Small intestine (tissue), 7 donors: ENCODE results near the gene AHI1. TPM values are rescaled to one million over a fixed set of nuclear protein-coding genes. Genes with fewer than 3 reads are reported as not detected.

Experiments
- DNase-seq, 2 donors: peaks; one replicate each; pipeline versions ENCODE4 v3.0.0 to v3.0.0-alpha.2; 2013
- FAIRE-seq: peaks from 2 replicates; lab custom pipeline; 2012; peaks lifted over from hg19 to GRCh38; lab: Jason Lieb, UNC
- H3K27ac ChIP-seq, 3 donors: one replicate each; pipeline ENCODE4 v1.5.1; 2013; ENCODE audit warnings: low read length in 2 of 3, mild to moderate bottlenecking in 2 of 3, control low read depth in 1 of 3, inconsistent platforms in 1 of 3, low read depth in 1 of 3, moderate library complexity in 1 of 3
- H3K27me3 ChIP-seq, 3 donors: one replicate each; pipeline ENCODE4 v1.6.1; 2013; ENCODE audit warnings: low read length in 3 of 3, inconsistent platforms in 1 of 3; ENCODE audit not compliant: control insufficient read depth in 3 of 3, insufficient read depth in 3 of 3
- H3K36me3 ChIP-seq, 3 donors: one replicate each; pipeline ENCODE4 v1.6.1; 2013; ENCODE audit warnings: low read length in 3 of 3, inconsistent platforms in 1 of 3, low read depth in 1 of 3, mild to moderate bottlenecking in 1 of 3, moderate library complexity in 1 of 3; ENCODE audit not compliant: control insufficient read depth in 3 of 3, insufficient read depth in 2 of 3
- H3K4me1 ChIP-seq, 3 donors: one replicate each; pipeline ENCODE4 v1.6.1; 2013; ENCODE audit warnings: low read length in 2 of 3, inconsistent platforms in 1 of 3, low read depth in 1 of 3, mild to moderate bottlenecking in 1 of 3, moderate library complexity in 1 of 3; ENCODE audit not compliant: control insufficient read depth in 3 of 3, insufficient read depth in 2 of 3
- H3K4me3 ChIP-seq, 3 donors: one replicate each; pipeline ENCODE4 v1.5.1; 2013; ENCODE audit warnings: low read length in 3 of 3, control low read depth in 1 of 3, inconsistent platforms in 1 of 3, low read depth in 1 of 3, mild to moderate bottlenecking in 1 of 3, moderate library complexity in 1 of 3
- H3K9me3 ChIP-seq, 2 donors: one replicate each; pipeline ENCODE4 v1.6.1; 2013; ENCODE audit warnings: low read depth in 1 of 2, low read length in 1 of 2; ENCODE audit not compliant: control insufficient read depth in 2 of 2, insufficient read depth in 1 of 2
- WGBS, 3 donors: extraction: QIAGEN DNeasy Blood & Tissue Kit; methylation state at CpG; one replicate each; pipeline ENCODE4 v1.1.7; 2013; 5-methylcytosine and 5-hydroxymethylcytosine counted together
- polyA plus RNA-seq, 4 donors: library from polyadenylated mRNA; stranded (reverse) in 3 of 4; unstranded in 1 of 4; fragments of 200-250 nt in 3 of 4; fragments of 120-200 nt in 1 of 4; gene quantifications; one replicate each; pipeline versions ENCODE4 v1.2.1 to v1.2.3, GENCODE V29; 2013
- donor health status: healthy with polysubstance abuse.
- donor health status: control.
- donor health status: control.
- donor health status: Bipolar disorder and iron deficiency.
- donor health status: healthy.

AHI1 gene
- polyA plus RNA-seq, 4 donors: 1.1 to 20.2 (median 5.0) TPM

GRCh38 chr6:135311446-135312200 lies 185.9 kb downstream of the AHI1 start:
- WGBS, 3 donors: 74 to 84% (median 84%) methylated on average over 4 of the region's 4 CpGs
- FAIRE-seq (no peak), DNase-seq (no peak)
- H3K27ac ChIP-seq: no peak overlapping the region
- H3K4me3 ChIP-seq: no peak overlapping the region
- peaks cover 0 to 3% (median 0%) of the 10 kb centered on the region in 3 donors for H3K36me3 ChIP-seq
- no peaks in the 10 kb centered on the region for H3K4me1 ChIP-seq
- no peaks in the 10 kb centered on the region for H3K9me3 ChIP-seq
- no peaks in the 10 kb centered on the region for H3K27me3 ChIP-seq

- Histone ChIP-seq H3K9me3 (no peaks in the 10 kb centered on the region), H3K27ac (no peak overlapping the region), H3K27me3 (no peaks in the 10 kb centered on the region), H3K4me3 (no peak overlapping the region), H3K36me3 (peaks cover 0 to 3% (median 0%) of the 10 kb centered on the region in 3 donors), H3K4me1 (no peaks in the 10 kb centered on the region)
- WGBS, 3 donors: 62 to 92% (median 86%) methylated on average over 1 of the region's 1 CpG
- FAIRE-seq (no peak), DNase-seq (no peak)
Measured at GRCh38 chr6:135310291-135310690, 187.2 kb downstream of the AHI1 start.

- FAIRE-seq (no peak), DNase-seq (no peak)
- H3K9me3 ChIP-seq: no peaks in the 10 kb centered on the region
- peaks cover 0 to 10% (median 0%) of the 10 kb centered on the region in 3 donors for H3K36me3 ChIP-seq
- no peak overlapping the region for H3K27ac ChIP-seq
- WGBS, 3 donors: 82 to 95% (median 88%) methylated on average over 5 of the region's 5 CpGs
- no peak overlapping the region for H3K4me3 ChIP-seq
- H3K4me1 ChIP-seq: no peaks in the 10 kb centered on the region
- H3K27me3 ChIP-seq: no peaks in the 10 kb centered on the region
Measured at GRCh38 chr6:135306740-135307420, 190.7 kb downstream of the AHI1 start.

- H3K36me3 ChIP-seq: peaks cover 0 to 10% (median 0%) of the 10 kb centered on the region in 3 donors
- 87 to 93% (median 93%) methylated on average over 2 of the region's 2 CpGs for WGBS, 3 donors
Measured at GRCh38 chr6:135306166-135306565, 191.4 kb downstream of the AHI1 start.

GRCh38 chr6:135305684-135306083 lies 191.9 kb downstream of the AHI1 start:
- DNase-seq (no peak), FAIRE-seq (no peak)
- Histone ChIP-seq H3K27me3 (no peaks in the 10 kb centered on the region), H3K9me3 (no peaks in the 10 kb centered on the region), H3K4me3 (no peak overlapping the region), H3K36me3 (peaks cover 0 to 10% (median 0%) of the 10 kb centered on the region in 3 donors), H3K4me1 (no peaks in the 10 kb centered on the region), H3K27ac (no peak overlapping the region)
- WGBS, 3 donors: 85 to 100% (median 88%) methylated on average over 1 of the region's 1 CpG

More at GRCh38 chr6:135306166-135306565, 191.4 kb downstream of the AHI1 start:
- DNase-seq (no peak), FAIRE-seq (no peak)
- Histone ChIP-seq H3K4me1 (no peaks in the 10 kb centered on the region), H3K27ac (no peak overlapping the region), H3K9me3 (no peaks in the 10 kb centered on the region), H3K4me3 (no peak overlapping the region), H3K27me3 (no peaks in the 10 kb centered on the region)

GRCh38 chr6:135304883-135305282 lies 192.7 kb downstream of the AHI1 start:
- Histone ChIP-seq H3K4me1 (no peaks in the 10 kb centered on the region), H3K9me3 (no peaks in the 10 kb centered on the region), H3K4me3 (no peak overlapping the region), H3K27ac (no peak overlapping the region), H3K27me3 (no peaks in the 10 kb centered on the region), H3K36me3 (peaks cover 0 to 10% (median 0%) of the 10 kb centered on the region in 3 donors)
- DNase-seq (no peak), FAIRE-seq (no peak)
- 95 to 99% (median 97%) methylated on average over 4 of the region's 4 CpGs for WGBS, 3 donors

- H3K27me3 ChIP-seq: no peaks in the 10 kb centered on the region
- no peaks in the 10 kb centered on the region for H3K4me1 ChIP-seq
- DNase-seq (no peak), FAIRE-seq (no peak)
- no peak overlapping the region for H3K27ac ChIP-seq
- no peaks in the 10 kb centered on the region for H3K9me3 ChIP-seq
- peaks cover 0 to 8% (median 0%) of the 10 kb centered on the region in 3 donors for H3K36me3 ChIP-seq
- H3K4me3 ChIP-seq: no peak overlapping the region
Measured at GRCh38 chr6:135301304-135301703, 196.2 kb downstream of the AHI1 start.

- no peak for DNase-seq
- Histone ChIP-seq H3K36me3 (peaks cover 0 to 8% (median 0%) of the 10 kb centered on the region in 3 donors), H3K9me3 (no peaks in the 10 kb centered on the region), H3K4me1 (no peaks in the 10 kb centered on the region), H3K27ac (no peak overlapping the region), H3K27me3 (no peaks in the 10 kb centered on the region), H3K4me3 (no peak overlapping the region)
- FAIRE-seq: no peak
Measured at GRCh38 chr6:135300576-135300975, 197.0 kb downstream of the AHI1 start.
